RPMI7951 (cell line): Measurements from ENCODE around the gene TRIM39. TPM values are rescaled to one million over a fixed set of nuclear protein-coding genes. Genes with fewer than 3 reads are reported as not detected.
A peak's percentile ranks its signal among the peaks of the same experiment; 100 is the strongest.
"Not testable (repeated sequence)": the region's sequence is repeated elsewhere in the genome, so short reads cannot be mapped to it uniquely, and the experiment has no call there.

Experiments
- DNase-seq: peaks from one replicate; pipeline ENCODE4 v3.0.0-alpha.2; 2012; ENCODE audit warnings: low read depth
- total RNA-seq: library from RNA; depleted of rRNA; stranded (reverse); fragments of >200 nt; shearing (Covaris generic); gene quantifications from 2 replicates; pipeline ENCODE4 v1.2.3, GENCODE V29; 2014; rRNA removed

The TRIM39 gene
- total RNA-seq: 6.7 and 9.4 TPM in 2 replicates

DNA sequence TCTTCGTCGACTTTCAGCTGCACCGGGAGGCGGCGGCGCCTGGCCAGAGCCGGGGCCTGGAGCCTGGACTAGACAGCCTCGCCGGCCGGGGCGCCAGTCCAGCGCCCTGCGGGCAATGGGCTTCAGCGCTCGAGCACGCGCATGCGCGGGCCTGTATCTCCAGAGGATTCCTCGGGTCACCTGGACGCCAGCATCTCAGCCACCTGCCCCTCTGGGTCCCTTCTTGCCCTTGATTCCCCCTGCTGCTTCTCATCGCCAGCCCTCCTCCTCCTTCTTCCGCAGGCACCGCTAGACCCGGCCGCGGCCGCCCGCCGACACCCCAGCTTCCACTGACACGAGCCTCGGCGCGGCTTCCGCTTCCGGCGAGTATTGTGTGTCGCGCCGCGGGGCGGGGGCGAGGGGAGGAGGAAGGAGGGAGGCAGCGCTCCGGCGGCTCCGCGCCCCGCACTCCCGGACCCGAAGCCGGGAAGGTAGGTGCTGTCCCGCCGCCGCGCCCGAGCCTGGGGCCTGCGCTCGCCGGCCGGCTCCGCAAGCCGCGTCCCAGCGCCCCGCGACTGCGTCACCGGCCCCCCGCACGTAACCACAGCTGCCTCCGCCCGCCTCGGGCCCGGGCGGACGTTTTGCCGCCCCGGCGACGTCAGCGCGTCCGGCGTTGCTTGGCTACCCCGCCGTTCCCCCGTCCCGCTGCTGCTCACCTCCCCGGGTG is at the start of gene TRIM39:
Gene TRIM39, plus strand, starts transcription at position 402 of the 706 bp plus-strand sequence. CDS start 2,391 bp downstream, outside the sequence.
- DNase-seq: peak; percentile 79

DNA sequence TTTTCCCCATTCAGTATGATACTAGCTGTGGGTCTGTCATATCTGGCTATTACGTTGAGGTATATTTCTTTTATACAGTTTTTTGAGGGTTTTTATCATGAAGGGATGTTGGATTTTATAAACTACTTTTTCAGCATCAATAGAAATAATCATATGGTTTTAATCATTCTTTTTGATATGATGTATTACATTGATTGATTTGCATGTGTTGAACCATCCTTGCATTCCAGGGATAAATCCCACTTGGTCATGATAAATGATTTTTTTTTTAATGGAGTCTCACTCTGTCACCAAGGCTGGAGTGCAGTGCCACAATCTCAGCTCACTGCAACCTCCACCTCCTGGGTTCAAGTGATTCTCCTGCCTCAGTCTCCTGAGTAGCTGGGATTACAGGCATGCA is 45.7 kb upstream of the TRIM39 start:
- DNase-seq: not testable (repeated sequence)

DNA sequence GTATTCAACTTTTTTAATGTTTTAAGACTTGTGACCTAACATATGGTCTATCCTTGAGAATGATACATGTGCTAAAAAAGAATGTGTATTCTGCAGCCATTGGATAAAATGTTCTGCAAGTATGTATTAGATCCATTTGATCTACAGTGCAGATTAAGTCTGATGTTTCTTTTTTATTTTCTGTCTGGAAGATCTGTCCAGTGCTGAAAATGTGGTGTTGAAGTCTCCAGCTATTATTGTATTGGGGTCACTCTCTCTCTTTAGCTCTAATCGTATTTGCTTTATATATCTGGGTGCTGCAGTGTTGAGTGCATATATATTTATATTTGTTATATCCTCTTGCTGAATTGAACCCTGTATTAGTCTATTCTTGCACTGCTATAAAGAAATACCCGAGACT is 44.2 kb upstream of the TRIM39 start:
- DNase-seq: no peak

DNA sequence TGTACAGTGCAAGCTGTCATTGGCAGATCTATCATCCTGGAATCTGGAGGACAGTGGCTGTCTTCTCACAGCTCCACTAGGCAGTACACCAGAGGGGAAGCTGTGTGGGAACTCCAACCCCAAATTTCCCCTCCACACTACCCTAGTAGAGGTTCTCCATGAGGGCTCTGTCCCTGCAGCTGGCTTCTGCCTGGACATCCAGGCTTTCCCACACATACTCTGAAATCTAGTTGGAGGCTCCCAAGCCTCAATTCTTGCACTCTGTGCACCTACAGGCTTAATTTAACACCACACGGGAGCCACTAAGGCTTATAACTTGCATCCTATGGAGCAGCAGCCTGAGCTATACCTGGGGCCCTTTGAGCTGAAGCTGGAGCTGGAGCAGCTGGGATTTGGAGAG is 43.0 kb upstream of the TRIM39 start:
- no peak for DNase-seq

DNA sequence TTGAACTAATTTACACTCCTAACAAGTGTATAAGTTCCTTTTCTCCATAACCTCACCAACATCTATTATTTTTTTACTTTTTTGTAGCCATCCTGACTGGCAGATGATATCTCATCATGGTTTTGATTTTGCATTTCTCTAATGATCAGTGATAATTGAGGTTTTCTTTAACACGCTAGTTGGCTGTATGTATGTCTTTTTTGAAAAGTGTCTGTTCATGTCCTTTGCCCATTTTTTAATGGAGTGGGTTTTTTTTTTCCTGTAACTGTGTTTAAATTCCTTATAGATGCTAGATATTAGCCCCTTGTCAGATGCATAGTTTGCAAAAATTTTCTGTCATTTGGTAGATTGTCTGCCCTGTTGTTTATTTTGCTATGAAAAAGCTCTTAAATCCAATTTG is 39.6 kb upstream of the TRIM39 start:
- no peak for DNase-seq

DNA sequence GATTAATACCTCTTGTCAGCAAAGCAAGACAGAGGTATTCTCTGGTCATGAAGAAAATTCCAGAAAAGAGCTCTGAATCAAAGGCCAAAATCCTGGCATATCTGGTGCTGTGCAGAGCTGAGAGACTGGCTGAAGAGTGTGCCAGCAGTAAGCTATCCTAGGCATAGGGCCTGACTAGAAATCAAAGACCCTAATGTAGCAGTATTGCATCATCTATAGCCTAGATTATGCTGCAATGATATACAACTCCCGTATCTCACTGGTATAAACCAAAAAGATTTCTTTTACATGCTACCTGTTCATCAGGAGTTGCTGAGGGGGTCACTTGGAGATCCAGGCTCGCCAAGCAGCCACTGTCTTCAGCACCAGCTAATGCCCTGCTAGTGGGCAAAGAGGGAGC is 30.9 kb upstream of the TRIM39 start:
- no peak for DNase-seq

DNA sequence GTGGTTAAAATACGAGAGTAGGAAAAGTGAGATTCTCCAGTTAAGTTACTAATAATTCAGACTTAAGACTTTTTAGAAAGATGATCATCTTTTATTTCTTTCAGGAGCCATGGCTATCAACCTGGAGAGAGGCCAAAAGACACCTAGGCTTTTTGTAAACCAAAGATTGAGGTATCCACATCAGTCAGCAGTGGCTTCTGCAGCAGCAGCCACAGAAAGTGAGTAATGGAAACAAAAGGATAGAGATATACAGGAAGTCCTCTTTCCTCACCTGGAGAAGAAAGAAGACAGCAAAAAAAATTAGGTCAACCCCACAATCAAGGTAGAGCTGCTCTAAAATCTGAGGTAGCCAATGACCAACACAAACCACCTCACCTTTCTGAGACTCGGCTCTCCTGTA is 22.7 kb upstream of the TRIM39 start:
- no peak for DNase-seq

DNA sequence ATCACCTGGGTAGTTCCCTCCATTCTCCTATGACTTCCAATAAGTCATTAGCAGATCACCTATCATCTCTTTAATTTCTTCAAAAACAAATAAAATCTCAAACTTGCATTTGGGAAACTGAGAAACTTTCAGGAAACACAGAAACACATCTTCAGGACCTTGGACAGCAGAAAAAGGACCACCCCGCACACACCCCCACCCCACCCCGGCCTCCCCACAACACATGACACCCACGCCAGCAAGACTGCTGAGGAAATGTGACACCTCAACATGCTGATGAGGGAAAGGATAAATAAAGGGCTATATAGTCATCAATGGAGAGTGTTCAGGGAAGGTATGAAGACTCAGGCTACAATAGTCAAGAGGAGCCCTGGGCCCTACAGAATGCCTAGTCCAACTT is 15.6 kb upstream of the TRIM39 start:
- no peak for DNase-seq

DNA sequence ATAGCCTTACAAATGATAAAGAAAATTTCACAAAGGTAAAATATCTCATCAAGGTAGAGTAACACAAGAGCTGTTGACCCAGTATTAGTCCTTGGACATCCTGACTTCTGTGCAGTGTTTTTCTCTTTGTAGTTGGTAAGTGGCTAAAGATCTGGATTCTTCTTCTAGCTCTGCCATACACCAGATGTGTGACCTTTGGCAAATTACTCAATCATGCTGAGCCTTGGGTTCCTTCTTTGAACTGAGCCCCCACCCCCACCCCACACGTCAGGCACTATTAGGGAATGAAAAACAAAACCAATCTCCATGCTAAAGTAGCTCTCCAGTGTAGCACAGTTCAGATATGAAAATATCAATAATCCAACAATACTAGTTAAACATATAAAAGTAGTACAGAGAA is 15.1 kb upstream of the TRIM39 start:
- DNase-seq: no peak

DNA sequence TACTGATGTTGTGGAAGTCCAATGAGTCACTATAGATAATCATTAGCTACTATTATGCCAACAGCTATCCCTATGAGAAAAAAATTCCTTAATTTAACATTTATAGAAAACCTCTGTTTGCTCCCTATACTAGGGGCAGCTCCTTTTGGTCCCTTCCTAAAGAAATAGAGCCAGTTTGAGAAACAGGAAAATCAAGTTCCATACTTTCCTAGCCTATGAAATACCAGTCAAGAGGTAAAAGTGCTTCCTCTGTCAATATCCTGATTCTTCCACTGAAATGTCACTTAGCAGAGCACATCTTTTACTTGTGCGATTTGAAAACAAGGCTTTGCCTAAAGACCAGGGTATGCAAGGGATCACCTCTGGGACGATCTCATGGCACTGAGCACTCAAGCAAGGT is 14.5 kb upstream of the TRIM39 start:
- no peak for DNase-seq

DNA sequence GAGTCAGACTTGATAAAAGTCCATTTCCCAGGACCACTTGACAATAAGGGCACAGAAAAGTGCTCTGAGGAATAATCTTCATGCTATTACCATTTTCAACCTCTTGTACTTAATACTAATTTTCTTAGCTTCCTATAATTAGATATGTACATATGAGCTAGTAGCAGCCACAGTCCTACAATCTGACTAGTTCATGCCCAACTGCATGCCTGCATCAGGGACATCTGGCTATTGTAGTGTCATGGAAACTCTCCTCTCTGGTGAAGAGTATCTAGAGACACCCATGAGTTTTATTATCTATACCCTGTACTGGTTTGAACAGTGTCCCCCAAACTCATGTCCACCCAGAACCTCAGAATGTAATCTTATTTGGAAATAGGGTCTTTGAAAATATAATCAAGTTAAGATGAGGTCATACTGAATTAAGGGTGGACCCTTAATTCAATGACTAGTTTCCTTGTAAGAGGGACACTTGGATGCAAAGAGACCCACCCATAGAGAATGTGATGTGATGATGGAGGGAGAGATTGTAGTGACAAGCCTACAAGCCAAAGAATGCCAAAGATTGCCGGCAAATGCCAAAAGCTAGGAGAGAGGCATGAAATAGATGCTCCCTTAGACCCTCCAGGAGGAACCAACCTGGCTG is 13.9 kb upstream of the TRIM39 start:
- no peak for DNase-seq

DNA sequence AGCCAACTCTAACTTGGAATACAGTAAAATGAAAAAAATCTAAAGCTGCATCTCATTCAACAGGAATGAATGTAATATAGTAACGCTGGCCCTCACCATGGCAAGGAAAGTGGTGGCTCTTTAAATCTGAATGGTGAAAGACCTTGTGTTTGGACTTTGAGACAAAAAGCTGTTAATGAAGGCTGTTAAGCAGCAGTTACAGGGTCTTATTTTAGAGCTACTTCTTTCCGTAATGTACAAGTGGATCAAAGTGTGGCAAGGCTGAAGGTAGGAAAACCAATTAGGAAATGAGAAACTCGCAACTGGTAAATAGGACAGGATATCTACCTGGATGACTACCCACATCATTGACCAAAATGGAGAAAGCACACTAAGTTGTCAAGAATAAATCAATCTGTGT is 11.6 kb upstream of the TRIM39 start:
- DNase-seq: no peak

DNA sequence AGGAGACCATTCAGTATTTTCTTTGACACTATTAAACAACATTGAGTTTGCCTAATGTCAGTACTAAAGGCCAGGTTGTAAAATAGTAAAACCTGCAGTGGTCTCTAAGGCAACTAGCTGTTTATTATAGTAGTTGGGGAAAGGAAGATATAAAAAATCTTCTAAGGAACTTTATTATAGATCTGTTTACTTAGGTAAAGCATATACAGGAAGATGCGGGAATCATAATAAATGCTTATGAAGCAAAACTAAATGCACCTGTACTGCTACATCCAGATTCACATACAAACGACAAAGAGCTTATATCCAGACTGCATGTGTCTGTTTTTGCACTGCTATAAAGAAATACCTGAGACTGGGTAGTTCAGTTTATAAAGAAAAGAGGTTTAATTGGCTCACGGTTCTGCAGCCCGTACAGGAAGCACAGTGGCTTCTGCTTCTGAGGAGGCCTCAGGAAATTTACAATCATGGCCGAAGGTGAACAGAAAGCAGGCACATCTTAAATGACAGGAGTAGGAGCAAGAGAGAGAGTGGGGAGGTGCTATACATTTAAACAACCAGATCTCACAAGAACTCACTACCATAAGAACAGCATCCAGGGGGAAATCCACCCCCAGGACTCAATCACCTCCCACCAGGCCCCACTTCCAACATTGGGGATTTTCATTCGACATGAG is 8.7 kb upstream of the TRIM39 start:
- DNase-seq: no peak

DNA sequence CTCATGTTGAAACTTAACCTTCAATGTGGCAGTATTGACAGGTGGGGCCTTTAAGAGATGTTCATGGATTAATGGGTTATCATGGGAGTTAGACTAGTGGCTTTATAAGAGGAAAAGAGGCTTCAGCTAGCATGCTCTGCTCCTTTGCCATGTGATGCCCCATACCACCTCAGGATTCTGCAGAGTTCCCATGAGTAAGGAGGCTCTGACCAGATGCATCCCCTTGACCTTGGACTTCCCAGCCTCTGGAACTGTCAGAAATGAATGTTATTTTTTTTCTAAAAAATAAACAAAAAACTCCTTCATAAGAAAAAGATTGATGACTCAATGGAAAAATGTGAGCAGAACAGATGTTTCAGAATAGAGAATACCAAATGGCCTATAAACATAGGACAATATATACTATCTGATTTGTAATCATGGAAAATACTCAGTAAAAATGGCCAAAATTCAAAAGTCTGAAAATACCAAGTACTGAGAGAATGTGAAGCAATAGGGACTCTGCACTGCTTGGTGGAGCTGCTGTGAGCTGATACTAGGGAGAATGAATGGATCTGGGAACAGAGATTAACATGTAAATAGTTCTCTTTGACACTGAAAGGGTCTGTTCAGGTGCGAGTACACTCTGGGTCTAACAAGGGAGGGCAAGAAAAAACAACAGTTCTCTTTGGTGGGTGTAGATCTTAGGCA is 7.4 kb upstream of the TRIM39 start:
- DNase-seq: no peak

DNA sequence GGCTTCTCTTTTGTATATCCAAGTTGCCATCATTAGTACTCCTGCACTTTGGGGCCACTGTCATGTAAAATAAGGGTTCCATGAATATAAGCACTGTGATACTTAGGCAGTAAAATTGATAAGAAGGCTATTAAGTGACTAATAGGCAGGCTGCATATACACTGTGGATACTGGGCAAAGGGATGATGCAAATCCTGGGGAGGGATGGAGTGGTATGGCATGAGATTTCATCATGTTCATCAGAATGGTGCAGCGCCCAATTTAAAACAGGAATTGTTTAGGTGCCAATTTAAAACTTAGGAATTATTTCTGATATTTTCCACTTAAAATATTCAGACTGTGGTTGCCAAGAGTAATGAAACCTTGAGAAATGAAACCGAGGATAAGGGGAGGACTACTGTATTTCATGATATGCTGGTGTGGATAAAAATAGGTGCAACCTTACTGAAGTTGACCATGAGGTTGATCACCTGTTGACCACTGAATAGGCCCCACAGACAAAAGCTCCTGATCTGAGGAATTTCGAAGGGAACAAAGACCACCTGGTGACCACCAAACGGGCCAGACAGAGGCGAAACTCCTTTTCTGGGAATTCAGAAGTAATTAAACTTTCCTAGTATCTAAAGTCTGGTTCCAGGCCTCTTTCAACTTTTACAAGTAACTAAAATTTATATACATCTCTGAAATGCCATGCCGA is 4.9 kb upstream of the TRIM39 start:
- DNase-seq: no peak

DNA sequence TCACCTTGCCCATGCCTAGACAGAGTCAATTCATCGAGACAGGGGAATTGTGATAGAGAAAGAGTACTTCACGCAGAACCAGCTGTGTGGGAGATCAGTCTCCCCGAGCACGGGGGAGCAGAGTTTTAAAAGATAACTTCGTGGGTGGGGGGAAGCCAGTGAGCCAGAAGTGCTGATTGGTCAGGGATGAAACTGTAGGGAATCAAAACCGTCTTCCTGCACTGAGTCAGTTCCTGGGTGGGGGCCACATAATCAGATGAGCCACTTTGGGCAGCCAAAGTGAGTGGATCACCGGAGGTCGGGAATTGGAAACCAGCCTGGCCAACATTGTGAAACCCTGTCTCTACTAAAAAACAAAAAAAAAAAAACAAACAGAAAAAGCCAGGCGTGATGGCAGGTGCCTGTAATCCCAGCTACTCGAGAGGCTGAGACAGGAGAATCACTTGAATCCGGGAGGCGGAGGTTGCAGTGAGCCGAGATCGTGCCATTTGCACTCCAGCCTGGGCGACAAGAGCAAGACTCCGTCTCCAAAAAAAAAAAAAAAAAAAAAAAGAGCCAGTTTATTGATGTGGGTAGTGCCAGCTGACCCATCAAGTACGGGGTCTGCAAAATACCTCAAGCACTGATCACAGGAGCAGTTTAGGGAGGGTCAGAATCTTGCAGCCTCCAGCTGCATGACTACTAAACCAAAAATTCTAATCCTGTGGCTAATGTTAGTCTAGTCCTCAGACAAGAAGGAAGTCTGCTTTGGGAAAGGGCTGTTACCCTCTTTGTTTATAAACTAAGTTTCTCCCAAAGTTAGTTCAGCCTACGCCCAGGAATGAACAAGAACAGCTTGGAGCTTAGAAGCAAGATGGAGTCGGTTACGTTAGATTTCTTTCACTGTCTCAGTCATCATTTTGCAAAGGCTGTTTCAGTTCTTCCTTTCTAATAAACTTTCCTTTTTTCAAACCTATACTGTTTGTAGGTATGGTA is 3.9 kb upstream of the TRIM39 start:
- peak; percentile 78 for DNase-seq

DNA sequence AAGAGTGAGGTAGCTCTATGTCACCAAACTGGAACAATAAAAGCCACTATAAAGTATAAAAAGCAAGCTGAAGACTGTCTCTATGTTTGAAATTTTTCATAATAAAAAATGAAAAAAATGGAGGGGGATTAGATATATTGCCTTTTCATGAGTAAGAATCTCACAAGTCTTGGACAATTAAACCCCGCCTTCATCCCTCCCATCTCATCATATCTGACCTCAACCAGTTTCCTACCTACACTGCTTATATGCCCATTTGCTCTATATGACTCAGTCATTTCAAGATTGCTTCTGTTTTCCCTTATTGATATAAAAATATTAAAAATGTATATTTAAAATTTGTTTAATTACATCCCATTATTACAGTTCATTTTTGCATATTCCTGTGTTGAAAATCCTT is 2.9 kb upstream of the TRIM39 start:
- DNase-seq: no peak

DNA sequence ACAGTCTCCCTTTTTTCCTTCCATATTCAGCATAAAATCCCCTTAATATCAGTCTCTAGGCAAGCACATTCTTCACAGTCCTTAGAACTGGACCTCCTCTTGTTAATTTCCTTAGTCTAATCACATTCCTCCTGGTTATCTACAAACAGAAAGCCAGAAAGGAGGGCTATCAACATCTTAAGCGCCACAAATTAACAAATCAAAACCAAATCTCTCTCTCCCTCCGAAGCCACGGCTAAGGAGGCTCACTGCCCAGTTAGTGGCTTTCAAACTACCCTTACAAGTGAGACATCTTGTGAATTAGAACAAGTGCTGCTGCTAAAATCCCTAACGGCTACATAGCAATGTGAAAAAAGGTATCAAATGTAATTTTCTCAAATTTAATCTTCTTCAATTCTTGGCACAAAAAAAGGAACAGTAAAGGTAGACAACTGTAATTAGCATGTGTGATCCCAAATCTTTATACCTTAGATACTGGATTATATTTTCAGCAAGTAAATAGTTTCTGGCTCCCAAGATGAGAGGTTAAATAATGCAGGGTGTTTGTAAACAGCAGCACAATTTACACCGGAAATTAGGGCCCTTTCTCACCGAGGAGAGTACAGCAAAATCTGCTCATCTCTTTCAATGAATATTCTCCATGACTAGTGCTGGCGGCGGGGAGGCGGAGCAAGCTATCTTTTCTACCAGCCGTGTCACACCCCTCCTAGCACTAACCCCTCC is 1.4 kb upstream of the TRIM39 start:
- peak; percentile 64 for DNase-seq

DNA sequence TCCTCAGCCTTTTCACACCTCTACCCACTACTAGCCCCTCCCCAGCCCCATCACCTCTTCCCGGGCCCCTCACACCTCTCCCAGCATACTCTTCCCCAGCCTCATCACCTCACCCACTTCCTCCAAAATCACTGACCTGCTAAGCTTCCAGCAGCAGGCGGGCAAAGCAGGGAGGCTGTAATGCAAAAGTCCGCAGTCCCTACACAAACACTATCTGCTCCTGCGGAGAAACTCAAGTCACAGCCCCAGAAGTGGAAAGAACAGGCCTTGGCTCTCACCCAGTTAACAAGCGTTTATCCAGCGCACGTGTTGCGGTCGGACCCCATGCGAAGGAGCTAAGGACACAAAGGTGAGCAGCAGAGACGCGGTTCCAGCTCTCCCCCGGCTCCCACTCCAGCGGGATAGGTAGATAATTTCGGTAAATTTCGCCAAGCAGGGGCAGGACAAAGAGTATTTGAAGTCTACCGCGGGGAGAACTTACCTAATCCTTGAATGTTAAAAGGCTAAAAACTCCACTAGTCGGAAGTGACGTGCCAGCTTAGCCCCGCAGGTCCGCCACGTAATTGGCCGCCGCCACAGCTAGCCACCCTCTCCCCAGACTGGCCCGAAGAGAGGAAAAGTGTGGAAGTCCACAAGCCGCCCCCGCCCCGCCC is 728 bp upstream of the TRIM39 start:
- DNase-seq: peak; percentile 79
